Keratinocyte (primary cell): ENCODE measurements around the gene LGR6.

Source experiments
- EZH2 ChIP-seq: IDR thresholded peaks from one replicate; pipeline ENCODE4 v1.6.1; 2012; ENCODE audit warnings: inconsistent platforms, mild to moderate bottlenecking, low read length, moderate library complexity
- TF ChIP-seq, protein P1 (sequence below), 3 experiments: IDR thresholded peaks in 1 of 3; conservative IDR thresholded peaks in 1 of 3; optimal IDR thresholded peaks in 1 of 3; 2 replicates in 2 of 3; 3 replicates in 1 of 3; pipeline versions ENCODE3 to v1.5.1; 2011; ENCODE audit warnings: low read length in 3 of 3, mild to moderate bottlenecking in 3 of 3, moderate library complexity in 2 of 3, control low read depth in 1 of 3, inconsistent platforms in 1 of 3; ENCODE audit not compliant: insufficient read depth in 2 of 3; ENCODE audit errors: extremely low read depth in 1 of 3

DNA sequence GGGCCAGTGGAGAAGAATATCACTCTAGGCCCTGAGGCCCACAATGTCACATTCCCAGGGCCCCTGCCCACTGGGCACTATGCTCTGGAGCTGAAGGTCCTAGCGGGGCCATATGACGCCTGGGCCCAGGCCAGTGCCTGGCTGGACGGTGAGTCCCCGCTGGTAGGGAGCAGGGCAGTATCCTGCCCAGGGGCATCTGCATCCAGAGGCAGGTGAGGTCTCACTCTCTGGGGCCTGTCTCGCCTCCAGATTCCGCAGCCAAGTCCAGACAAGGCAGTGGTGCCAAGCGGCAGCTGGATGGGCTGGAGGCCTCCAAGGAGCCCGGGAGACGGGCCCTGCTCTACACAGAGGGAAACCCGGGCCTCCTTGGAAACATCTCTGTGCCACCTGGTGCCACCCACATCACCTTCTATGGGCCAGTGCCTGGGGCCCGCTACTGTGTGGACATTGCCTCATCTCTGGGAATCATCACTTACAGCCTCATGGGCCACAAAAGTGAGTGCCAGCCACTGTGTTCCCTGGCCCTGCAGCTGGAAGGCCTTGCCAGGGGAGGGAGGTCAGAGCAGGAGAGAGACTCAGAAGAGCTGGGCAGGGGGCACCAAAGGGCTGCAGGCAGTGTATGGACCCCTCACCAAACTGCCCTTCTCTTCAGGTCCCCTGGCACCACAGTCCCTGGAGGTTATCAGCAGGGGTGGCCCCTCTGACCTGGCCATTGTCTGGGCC, 22.1 kb upstream of the LGR6 start:
- TF ChIP-seq, protein P1, sequence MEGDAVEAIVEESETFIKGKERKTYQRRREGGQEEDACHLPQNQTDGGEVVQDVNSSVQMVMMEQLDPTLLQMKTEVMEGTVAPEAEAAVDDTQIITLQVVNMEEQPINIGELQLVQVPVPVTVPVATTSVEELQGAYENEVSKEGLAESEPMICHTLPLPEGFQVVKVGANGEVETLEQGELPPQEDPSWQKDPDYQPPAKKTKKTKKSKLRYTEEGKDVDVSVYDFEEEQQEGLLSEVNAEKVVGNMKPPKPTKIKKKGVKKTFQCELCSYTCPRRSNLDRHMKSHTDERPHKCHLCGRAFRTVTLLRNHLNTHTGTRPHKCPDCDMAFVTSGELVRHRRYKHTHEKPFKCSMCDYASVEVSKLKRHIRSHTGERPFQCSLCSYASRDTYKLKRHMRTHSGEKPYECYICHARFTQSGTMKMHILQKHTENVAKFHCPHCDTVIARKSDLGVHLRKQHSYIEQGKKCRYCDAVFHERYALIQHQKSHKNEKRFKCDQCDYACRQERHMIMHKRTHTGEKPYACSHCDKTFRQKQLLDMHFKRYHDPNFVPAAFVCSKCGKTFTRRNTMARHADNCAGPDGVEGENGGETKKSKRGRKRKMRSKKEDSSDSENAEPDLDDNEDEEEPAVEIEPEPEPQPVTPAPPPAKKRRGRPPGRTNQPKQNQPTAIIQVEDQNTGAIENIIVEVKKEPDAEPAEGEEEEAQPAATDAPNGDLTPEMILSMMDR (optimal IDR thresholded peaks at IDR 0.05 in 1 of 3, IDR thresholded peaks at IDR 0.05 in 1 of 3, conservative IDR thresholded peaks at IDR 0.05 in 1 of 3; ENCODE audit: extremely low read depth in 1 of 3, insufficient read depth in 2 of 3, low read length in 3 of 3), result no peak
- TF ChIP-seq EZH2, result no peak
